Calu3 (cell line): ENCODE measurements around the gene GOLT1A. TPM values are rescaled to one million over a fixed set of nuclear protein-coding genes. Genes with fewer than 3 reads are reported as not detected.

Experiments
- BruUV-seq: library from RNA; stranded (reverse); fragments of 400-500 nt; replicated peaks from 2 replicates; lab custom pipeline; 2021; lab: Mats Ljungman, UMichigan
- CTCF ChIA-PET: fragments of 300-600 bp; sonication (Branson Sonifier 250); formaldehyde crosslinking; loops from one replicate; lab custom pipeline; 2022; ENCODE audit warnings: antibody characterized with exemption; lab: Charles Lee
- DNase-seq: peaks from one replicate; pipeline ENCODE4 v3.0.0; 2022
- H3K27ac Mint-ChIP-seq: one replicate; pipeline ENCODE4 v1.8.0; 2022; ENCODE audit warnings: mixed read lengths; ENCODE audit not compliant: unreplicated experiment
- H3K27me3 Mint-ChIP-seq: one replicate; pipeline ENCODE4 v1.8.0; 2022; ENCODE audit warnings: mixed read lengths; ENCODE audit not compliant: unreplicated experiment
- H3K36me3 Mint-ChIP-seq: one replicate; pipeline ENCODE4 v1.8.0; 2022; ENCODE audit warnings: mild to moderate bottlenecking, moderate library complexity, mixed read lengths; ENCODE audit not compliant: insufficient read depth, unreplicated experiment
- H3K4me1 Mint-ChIP-seq: one replicate; pipeline ENCODE4 v1.8.0; 2022; ENCODE audit warnings: mild to moderate bottlenecking, low read depth, mixed read lengths; ENCODE audit not compliant: unreplicated experiment
- H3K4me3 Mint-ChIP-seq: one replicate; pipeline ENCODE4 v1.8.0; 2022; ENCODE audit warnings: mild to moderate bottlenecking, low read depth, moderate library complexity, mixed read lengths; ENCODE audit not compliant: unreplicated experiment
- H3K9me3 Mint-ChIP-seq: one replicate; pipeline ENCODE4 v1.8.0; 2022; ENCODE audit warnings: low read depth, mixed read lengths; ENCODE audit not compliant: unreplicated experiment
- intact Hi-C: fragments of 100-400 bp; cut with micrococcal nuclease; formaldehyde crosslinking; loops from one replicate; pipeline ENCODE4 v1.10.0; 2022; ENCODE audit not compliant: unreplicated experiment
- total RNA-seq: library from RNA; stranded (reverse); gene quantifications from 2 replicates; pipeline ENCODE4 v1.2.3, GENCODE V29; 2022
- TF ChIP-seq, protein P1 (sequence below): fragments of 200-600 bp; IDR thresholded peaks from one replicate; pipeline ENCODE4 v1.8.0; 2022; ENCODE audit warnings: antibody characterized with exemption; ENCODE audit not compliant: unreplicated experiment

GOLT1A gene
- total RNA-seq, 1 experiment from 2014 or later: 3.5 TPM

DNA sequence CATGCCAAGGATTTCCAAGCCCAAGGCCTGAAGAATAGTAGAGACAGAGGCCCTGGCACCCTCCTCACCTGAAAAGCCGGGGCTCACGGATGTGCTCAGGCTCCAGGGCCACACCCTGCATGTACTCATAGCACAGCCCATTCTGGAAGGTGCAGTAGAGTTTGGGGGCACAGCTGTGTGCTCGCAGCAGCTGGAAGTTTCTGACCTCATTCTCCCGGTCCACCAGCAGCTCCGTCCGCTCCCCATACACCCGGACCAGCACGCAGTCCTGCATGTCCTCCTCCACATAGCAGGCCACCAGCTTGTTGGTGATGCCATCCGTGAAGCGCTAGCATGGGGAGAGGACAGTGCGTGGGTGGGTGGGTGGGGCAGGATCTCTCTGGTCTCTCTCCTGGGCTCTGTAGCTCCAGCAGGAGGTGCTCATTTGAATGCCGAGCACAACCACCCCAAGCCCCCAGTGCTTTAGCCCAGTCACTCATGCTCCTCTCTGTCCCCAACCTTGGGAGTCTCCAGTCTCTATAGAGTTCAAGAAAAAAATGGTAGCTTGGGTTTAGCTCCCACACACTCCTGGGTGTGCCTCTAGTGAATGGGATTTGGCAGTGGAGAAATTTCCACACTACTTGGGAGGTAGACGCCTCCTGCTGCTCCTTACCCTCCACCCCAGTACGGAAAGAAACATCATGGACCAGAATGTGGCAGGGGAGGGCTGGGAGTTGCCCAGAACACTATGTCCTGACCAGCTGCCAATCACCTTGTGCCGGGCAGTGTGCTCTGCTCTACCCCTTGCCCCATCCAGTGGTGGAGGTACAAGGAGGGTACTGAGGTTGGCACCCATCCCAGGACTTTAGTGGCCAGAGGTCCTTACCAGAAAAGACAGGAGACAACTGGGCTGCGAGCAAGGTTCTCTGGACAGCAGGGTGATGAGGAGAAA is 63.9 kb downstream of the GOLT1A start:
- TF ChIP-seq, protein P1, sequence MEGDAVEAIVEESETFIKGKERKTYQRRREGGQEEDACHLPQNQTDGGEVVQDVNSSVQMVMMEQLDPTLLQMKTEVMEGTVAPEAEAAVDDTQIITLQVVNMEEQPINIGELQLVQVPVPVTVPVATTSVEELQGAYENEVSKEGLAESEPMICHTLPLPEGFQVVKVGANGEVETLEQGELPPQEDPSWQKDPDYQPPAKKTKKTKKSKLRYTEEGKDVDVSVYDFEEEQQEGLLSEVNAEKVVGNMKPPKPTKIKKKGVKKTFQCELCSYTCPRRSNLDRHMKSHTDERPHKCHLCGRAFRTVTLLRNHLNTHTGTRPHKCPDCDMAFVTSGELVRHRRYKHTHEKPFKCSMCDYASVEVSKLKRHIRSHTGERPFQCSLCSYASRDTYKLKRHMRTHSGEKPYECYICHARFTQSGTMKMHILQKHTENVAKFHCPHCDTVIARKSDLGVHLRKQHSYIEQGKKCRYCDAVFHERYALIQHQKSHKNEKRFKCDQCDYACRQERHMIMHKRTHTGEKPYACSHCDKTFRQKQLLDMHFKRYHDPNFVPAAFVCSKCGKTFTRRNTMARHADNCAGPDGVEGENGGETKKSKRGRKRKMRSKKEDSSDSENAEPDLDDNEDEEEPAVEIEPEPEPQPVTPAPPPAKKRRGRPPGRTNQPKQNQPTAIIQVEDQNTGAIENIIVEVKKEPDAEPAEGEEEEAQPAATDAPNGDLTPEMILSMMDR: no peak
- DNase-seq: no peak
- Mint-ChIP-seq H3K4me1 (no peaks in the 10 kb centered on the region), H3K36me3 (peaks cover 17% of the 10 kb centered on the region), H3K27me3 (peaks cover 46% of the 10 kb centered on the region), H3K9me3 (no peaks in the 10 kb centered on the region), H3K27ac (no peak overlapping the region), H3K4me3 (peak overlapping the region; percentile 68)
- CTCF ChIA-PET: interaction anchor here (1.1 kb wide), 2 partner anchors 18 to 20 kb away, joined by 3 to 4 read pairs; no protein-coding TSS in a partner anchor
- intact Hi-C loops: no loop called here
- BruUV-seq: no TSS peak

DNA sequence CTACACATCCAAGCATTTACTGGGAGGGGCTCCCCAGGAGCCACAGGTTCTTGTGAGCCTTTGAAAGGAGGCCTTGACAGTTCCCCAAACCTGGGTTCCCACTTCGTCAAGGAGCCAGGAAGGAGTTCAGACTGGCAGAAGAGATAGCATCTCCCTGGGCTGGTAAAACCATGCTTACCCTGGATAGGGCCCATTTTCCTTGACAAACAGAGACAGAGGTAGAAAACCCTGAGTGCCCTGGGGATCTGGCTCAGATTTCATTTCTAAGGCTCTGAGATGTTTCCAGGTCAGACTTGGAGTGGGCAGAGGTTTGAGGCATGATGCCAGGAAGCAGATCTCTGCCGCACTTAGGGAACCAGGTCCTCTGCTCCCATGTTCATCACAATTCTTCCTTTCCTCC is 64.7 kb downstream of the GOLT1A start:
- Mint-ChIP-seq H3K27ac (no peak overlapping the region), H3K4me3 (no peak overlapping the region), H3K9me3 (no peaks in the 10 kb centered on the region), H3K36me3 (peaks cover 17% of the 10 kb centered on the region), H3K4me1 (no peaks in the 10 kb centered on the region), H3K27me3 (peaks cover 46% of the 10 kb centered on the region)
- TF ChIP-seq, protein P1: no peak
- intact Hi-C loops: no loop called here
- CTCF ChIA-PET: no interaction called here
- BruUV-seq: no TSS peak
- no peak for DNase-seq

Other genes starting within 250 kb of the GOLT1A start
- gene SOX13, start 140.9 kb downstream of the GOLT1A start, total RNA-seq: 21.8 and 27.9 TPM in 2 replicates
- gene ETNK2, start 61.9 kb downstream of the GOLT1A start, total RNA-seq: 4.0 and 5.0 TPM in 2 replicates
- not detected in 2 replicates for gene REN, start 47.7 kb downstream of the GOLT1A start, total RNA-seq
- not detected in 2 replicates for gene KISS1, start 17.5 kb downstream of the GOLT1A start, total RNA-seq
- 94.9 and 101 TPM in 2 replicates for gene PLEKHA6, start 145.9 kb upstream of the GOLT1A start, total RNA-seq
- gene PPP1R15B, start 197.8 kb upstream of the GOLT1A start, total RNA-seq: 65.2 and 68.8 TPM in 2 replicates